HG02840 (cell line): ENCODE measurements around the gene PTPRQ.
"Not testable (repeated sequence)": the region's sequence is repeated elsewhere in the genome, so short reads cannot be mapped to it uniquely, and the experiment has no call there.

Experiments
- ATAC-seq: cut with Tn5 transposase; IDR thresholded peaks from one replicate; pipeline ENCODE4 v1.9.1; 2021; ENCODE audit warnings: mild to moderate bottlenecking, moderate library complexity, moderate number of reproducible peaks; ENCODE audit not compliant: unreplicated experiment, low FRiP score

PTPRQ gene

DNA sequence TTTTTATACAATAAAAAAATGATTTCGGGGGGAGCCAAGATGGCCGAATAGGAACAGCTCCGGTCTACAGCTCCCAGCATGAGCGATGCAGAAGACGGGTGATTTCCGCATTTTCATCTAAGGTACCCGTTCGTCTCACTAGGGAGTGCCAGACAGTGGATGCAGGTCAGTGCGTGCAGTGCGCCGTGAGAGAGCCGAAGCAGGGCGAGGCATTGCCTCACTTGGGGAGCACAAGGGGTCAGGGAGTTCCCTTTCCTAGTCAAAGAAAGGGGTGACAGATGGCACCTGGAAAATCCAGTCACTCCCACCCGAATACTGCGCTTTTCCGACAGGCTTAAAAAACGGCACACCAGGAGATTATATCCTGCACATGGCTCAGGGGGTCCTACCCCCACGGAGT is 17.8 kb downstream of the PTPRQ start:
- not testable (repeated sequence) for ATAC-seq

DNA sequence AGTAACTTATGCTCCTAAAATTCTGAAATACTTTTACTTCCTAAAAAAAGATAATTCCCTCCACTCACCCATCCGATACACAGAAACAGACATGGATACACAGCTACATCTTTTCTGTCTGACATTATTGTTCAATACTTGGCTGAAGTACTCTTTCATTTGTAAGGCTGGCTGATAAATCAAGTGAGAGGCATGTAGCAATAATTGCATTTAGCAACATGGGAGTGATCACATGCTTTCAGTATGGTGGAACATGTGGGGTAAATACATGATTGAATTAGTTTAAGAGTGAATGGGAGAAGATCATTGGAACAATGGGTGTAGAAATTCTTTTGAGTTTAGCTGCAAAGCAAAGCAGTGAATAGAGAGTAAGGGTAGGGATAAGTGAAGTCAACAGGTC is 25.6 kb downstream of the PTPRQ start:
- no peak for ATAC-seq

DNA sequence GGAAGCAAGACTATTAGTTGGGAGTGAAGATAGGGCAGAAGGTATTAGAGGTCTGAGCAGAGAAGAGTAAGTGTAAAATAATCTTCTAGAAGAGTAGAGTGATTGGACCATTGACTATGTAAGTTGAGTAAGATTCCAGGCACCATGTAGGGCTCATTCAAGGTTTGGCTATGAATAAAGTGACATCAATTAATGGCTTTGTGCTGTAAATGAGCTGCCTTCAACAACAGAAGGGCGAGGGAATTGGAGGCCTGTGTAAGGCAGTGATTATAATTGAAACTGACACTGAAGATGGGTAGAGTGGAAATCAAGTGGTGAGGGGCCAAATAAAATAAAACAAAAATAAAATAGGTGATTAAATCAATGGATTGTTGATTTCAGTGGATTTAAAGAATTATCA is 26.4 kb downstream of the PTPRQ start:
- ATAC-seq: no peak

DNA sequence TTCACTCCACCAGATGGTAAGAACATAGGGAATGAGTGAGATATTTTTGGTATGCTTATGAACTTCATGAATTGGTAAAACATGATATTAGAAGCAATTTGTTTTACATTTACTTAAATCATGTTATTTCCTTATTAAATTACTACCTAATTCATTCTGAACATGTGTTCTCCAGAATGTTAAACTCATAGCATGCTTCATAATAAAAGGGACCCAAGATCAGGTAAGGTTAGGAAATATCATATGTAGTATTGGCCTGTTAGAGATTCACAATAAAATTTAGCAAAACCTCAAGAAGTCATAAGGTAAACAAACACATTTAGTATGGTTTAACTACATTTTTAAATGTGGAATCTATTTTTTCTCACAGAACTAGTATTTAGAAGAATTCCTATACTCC is 28.2 kb downstream of the PTPRQ start:
- ATAC-seq: no peak

DNA sequence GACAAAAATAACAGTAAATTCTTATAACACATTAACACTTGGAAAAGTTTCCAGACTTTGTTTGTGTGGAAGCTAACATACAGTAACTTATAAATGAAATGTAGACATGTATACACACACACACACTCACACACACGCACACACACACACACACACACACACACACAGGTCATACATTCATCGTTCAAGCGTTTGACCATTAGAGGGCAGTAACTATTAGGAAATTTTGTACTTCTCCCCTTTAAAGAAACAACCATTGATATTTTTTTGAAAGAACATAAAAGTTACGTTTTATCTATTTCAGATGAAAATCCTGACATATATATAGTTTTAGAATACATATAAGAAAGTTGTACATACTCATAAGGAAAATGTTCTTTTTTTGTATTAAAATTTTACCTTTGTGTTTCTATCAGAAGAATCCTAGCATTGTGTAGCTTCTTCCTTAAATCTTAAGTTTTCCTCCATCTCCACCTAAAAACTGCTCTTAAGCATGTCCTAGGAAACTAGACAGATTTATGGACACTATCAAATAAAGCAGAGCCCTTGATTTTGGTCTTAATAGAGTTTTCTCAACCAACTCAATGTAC is 29.0 kb downstream of the PTPRQ start:
- no peak for ATAC-seq

DNA sequence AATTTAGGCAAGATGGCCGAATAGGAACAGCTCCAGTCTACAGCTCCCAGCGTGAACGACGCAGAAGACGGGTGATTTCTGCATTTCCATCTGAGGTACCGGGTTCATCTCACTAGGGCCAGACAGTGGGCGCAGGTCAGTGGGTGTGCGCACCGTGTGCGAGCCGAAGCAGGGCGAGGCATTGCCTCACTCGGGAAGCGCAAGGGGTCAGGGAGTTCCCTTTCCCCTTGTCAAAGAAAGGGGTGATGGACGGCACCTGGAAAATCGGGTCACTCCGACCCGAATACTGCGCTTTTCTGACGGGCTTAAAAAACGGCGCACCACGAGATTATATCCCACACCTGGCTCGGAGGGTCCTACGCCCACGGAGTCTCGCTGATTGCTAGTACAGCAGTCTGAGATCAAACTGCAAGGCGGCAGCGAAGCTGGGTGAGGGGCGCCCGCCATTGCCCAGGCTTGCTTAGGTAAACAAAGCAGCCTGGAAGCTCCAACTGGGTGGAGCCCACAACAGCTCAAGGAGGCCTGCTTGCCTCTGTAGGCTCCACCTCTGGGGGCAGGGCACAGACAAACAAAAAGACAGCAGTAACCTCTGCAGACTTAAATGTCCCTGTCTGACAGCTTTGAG is 33.6 kb downstream of the PTPRQ start:
- ATAC-seq: not testable (repeated sequence)

DNA sequence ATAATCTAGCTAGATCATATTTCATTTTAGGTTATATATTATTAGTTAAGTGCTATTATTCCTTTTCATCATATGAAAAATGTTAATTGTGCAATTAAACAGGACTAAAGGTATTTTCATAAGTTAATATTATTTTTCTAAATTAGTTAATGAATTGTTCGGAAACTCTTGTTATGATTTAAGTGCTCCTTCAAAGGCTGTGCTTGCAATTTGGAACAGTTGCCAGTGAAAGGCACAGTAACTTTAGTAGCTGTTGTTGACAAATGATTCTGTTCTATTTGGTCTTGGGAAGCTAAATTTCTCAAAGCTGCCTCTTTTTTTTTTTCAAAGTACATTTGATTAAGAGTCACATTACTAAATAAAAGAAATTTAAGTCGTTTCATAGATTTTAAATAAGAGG is 40.7 kb downstream of the PTPRQ start:
- no peak for ATAC-seq

DNA sequence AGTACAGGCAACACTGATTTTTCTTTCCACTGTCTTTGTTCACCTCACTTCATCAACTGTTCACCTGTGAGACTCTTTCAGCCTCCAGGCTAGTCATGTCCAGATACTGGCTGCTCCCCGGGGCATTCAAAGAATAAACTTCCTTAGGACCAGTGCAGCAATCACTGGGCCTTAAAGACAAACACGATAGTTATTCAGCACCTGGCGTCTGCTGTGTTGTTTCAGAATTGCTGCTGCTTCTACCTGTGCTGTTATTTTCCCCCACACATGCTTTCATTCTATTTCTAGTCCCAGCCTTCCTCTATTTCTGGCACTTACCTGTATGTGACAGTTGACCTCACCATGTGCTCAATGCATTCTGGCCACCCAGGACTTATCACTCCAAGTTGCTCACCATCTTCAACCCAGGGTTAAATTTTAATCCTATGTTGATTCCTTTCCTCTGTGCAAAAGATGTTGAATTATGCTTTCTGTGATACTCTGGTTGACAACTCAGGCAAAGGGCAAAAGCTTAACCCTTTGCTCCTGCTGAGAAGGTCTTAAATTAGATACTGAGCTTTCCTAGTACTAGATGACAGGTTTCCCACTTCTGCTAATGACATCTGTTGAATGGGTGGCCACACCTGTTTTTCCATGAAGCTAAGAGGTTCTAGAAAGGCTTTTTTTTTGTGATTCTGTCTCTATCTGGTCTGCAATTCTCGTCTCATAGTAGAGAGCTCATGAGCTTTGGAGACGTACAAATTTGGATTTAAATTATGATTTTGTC is 41.4 kb downstream of the PTPRQ start:
- ATAC-seq: peak; percentile 59

DNA sequence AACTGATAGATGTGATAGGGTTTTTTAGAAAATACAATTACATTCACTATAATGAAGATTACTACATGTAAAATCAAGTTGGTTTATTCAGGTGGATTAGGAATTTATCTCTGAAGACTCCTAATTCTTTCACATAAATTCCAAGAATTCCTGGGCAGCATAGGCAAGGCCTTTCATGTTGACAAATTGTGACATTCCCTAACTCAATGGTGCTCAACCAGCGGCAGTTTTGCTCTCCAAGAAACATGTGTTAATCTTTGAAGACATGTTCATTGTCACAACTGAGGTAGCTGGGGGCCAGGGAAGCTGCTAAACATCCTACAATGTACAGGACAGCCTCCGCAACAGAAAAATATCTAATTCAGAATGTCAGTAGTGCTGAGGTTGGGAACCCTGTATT is 46.3 kb downstream of the PTPRQ start:
- no peak for ATAC-seq

DNA sequence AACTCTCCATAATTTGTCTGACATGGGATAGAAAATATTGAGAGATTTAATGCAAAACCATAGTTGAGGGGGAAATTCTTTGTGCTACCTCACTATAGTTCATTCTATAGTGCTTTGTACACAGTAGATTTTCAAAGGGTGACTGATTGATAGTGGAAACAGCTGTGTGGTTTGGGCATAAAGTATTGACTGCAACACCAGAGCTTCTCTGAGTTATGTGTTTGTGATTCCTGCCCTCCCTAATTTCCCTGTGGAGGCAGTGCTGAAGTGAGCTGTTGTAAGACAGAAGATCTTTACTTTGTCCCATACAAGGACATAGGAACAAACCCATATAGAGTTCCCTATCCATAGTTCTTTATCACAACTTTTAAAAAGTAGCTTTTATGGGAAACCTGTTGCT is 47.1 kb downstream of the PTPRQ start:
- no peak for ATAC-seq

DNA sequence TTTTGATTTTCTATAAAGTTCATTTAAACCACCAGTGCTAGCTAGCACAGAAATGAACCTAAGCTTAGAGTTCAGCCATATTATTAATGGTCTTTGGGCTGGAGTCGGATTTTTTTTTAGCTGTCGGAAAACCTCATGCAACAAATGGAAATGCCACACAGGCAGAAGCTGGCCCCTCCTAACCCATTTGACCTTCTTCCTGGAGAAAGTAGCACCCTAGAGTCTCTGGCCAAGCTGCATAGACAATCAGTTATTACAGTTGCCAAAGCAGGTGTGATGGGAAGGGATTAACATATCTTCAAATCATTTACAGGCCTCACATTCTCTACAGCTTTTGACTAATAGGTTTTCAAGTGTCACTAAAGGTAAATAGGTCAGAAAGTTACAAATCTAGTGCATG is 49.4 kb downstream of the PTPRQ start:
- no peak for ATAC-seq

DNA sequence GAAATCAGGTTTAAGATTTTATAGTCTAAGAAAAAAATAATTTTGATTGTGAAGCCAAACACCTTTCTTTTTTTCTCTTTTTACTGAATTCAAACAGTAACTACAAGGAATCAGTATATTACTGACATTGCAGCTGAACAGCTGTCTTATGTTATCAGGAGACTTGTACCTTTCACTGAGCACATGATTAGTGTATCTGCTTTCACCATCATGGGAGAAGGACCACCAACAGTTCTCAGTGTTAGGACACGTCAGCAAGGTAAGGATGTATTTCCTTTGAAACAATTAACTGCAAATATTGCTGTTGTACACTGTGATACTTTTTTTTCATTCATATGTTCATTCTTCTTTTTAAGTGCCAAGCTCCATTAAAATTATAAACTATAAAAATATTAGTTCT is 50.8 kb downstream of the PTPRQ start:
- no peak for ATAC-seq

DNA sequence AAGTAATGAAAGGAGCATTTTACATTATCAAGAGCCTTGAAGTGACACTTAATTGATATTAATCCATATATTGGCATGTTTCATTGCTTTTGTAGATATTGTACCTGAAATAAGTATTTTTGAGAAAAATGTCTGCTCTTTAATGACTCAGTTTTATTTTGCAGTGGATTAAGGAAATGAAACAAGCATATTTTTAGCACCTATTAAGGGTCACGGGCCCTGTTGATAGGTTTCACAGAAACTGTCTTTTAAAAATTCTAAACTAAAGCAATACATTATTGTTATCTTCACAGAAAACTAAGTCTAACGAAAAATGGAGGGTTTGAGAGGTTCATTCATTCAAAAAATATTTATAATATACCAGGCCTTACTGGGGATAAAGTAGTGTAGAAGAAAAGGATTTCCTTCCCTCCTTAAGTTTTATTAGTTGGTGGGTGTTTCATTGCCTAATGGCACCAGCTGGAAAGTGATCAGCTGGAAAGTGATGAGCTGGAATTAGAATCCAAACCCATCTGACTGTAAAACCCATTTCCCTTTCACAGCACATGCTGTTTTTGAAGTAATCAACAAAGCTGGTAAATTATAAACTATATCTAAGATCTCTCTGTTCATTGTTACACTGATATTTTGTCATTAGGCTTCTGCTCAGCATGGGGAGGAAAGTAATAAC is 54.2 kb downstream of the PTPRQ start:
- ATAC-seq: no peak

DNA sequence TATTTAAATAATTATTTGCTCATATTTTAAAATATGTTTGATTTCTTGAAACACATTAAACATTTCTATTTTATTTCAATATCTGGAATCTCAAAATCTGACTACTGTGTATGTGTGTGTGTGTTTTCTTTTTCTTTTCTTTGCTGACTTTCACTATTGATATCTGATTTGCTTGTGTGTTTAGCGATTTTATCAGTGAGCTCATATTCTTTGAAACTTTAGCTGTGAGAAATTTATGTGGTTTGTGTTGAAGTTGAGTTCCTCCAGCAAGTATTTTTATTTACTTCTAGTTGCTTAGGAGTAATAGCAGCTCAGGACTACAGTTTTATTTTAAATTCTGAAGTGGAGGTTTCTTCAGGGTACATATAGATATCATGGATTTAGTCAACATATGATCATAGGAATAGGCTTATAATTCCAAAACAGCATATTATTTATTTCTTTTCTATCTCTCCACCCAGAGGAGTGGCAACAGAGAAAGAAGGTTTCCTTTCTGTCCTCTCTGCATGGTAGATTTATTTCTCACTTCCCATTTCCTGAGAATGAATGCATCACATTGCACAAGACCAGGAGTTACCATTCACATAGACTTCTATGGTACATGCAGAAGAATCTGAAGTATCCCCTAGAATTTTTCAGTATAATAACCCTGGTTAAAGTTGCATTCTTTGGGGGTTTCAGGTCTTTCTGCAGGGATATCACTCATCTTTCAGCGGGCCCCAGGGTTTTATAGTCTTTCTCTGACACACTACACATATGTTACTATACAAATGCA is 60.5 kb downstream of the PTPRQ start:
- no peak for ATAC-seq

DNA sequence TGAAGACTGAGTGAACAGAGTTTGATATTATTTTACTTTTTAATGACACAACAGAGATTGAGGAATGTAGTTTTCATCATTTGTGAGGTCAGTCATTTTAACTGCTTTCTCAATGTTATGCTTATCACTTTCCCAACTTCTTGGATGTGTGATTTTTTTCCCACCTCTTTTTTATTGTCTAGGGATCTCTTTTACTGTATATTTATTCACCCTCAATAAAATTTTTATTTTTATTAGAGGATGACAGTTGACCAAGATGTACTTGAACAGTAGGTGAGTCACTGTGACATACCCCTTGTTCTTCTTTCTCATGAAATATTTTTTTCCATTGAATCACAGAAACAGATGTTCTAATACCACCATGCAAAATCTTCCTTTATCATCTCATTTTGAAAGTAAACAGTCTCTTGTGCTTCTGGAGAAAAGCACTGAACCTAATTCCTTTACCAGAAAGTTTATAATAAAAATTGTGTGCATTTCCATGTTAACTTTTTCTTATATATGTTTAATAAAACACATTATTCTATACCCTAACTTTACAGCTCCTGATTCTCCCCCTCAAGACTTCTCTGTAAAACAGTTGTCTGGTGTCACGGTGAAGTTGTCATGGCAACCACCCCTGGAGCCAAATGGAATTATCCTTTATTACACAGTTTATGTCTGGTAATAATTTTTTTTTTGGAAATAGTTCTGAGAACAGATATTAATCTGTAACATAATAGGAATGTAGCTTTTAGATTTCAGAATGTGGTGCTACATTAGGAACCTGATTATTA is 65.9 kb downstream of the PTPRQ start:
- ATAC-seq: no peak

DNA sequence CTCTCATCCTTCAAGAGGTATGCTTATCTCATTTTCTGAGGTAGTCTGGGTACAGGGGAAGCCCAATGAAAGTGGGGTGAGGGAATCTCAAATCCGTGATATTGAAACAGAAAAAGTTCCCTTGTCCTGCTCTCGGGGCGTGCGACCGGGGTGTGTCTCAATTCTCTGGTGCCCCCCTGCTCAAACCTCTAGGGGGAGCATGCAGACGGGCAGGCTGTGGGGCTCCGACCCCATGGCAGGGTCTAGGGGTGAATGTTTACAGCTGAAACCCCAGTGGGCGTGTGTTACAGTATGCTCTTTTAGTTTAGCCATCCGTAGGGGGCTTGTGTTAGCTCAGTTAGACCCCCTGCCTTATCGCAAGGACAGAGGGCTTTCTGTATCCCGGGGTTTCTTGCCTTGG is 68.7 kb downstream of the PTPRQ start:
- ATAC-seq: no peak

DNA sequence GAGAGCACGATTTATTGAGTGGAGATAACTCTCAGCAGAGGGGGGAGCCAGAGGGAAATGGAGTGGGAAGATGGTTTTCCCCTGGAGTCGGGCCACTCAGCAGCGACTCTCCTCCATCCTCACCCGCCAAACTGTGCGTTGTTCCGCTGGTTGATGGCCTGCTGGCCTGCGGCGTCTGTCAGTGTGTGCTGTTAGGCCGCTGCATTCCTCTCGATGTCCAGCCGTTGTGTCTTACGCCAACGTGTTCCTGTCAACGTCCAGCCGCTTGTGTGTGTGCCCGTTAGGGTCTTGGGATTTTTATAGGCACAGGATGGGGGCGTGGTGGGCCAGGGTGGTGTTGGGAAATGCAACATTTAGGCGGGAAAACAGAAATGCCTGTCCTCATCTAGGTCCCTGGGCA is 69.2 kb downstream of the PTPRQ start:
- no peak for ATAC-seq

DNA sequence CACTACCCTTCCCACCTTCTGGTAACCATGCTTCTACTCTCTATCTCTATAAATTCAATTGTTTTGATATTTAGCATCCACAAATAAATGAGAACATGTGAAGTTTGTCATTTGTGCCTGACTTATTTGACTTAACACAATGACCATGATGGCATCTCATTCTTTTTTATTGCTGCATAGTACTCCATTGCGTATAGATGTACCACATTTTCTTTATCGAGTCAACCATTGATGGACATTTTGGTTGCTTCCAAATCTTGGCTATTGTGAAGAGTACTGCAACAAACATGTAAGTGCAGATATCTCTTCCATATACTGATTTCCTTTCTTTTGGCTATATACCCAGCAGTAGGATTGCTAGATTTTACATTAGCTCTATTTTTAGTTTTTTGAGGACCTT is 73.6 kb downstream of the PTPRQ start:
- no peak for ATAC-seq

DNA sequence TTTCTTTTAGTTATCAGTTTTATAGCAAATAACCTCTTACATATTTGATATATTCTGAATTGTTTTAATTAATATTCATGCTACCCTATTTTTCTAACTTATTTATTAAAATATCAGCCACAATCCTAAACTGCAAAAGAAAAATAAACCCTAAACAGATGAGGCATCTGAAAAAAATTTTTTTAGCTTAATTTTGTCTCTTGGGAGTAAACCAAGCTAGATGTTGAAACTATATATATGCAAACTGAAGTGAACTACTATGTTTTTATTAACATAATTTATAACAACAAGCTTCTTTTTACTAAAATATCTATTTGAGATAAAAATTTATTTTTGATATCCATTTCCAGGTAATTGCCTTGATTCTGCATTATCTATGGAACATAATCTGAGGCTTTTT is 87.6 kb downstream of the PTPRQ start:
- ATAC-seq: no peak

DNA sequence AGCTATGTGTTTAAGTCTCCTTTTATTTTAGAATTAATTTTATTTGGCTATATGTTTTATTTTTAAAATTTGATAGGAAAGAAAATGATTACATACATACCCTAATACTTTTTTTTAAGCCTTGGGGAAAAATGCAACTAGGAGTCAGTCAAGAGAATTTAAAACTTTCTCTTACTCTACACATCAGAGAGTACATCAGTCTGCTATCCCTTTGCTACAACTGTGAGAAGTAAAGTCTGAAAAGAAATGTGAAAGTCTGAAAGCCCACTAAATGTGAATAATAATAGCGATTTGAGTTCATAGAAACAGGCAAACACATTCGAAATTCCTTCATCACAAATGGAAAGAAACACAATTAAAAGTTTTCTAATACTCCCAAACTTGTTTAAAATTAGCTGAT is 95.0 kb downstream of the PTPRQ start:
- no peak for ATAC-seq
